ENCODE measurements around the gene GPR149.

DNA sequence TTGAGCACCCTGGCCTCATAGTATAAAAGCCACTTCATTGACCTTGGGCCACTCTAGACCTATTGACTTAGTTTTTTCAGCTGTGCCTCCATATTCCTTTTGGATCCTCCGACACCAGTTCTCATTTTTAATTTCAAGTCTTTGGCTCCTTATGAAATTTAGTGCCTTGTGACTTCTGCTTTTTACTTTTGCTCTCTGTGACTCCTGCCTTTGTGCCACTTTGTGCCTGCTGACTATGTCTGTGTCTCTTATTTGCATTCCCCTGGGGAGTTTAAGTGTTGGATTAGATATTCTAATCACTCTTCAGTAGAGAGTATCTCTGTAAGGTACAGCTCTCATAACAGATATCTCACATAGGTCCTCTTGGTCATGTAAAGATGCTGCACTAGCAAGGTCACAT, 39.6 kb upstream of the GPR149 start:
- TF ChIP-seq ZNF70 (CRISPR knock-in tag; IDR thresholded peaks at IDR 0.05) (no peak), ESRRG (CRISPR knock-in tag; IDR thresholded peaks at IDR 0.05) (no peak), ZNF8 (CRISPR knock-in tag; IDR thresholded peaks at IDR 0.05) (no peak), ZNF565 (CRISPR knock-in tag; conservative IDR thresholded peaks at IDR 0.05; ENCODE audit: low read depth) (no peak), BACH2 (CRISPR knock-in tag; IDR thresholded peaks at IDR 0.05; ENCODE audit: borderline replicate concordance) (no peak), ZFP3 (CRISPR knock-in tag; IDR thresholded peaks at IDR 0.05) (no peak), ISL1 (CRISPR knock-in tag; IDR thresholded peaks at IDR 0.05) (no peak), ZFP30 (CRISPR knock-in tag; IDR thresholded peaks at IDR 0.05) (no peak), SNAI2 (CRISPR knock-in tag; IDR thresholded peaks at IDR 0.05) (no peak), ARNTL (CRISPR knock-in tag; IDR thresholded peaks at IDR 0.05; ENCODE audit: borderline replicate concordance, low read depth) (no peak)
- TF ChIP-seq, protein P1, sequence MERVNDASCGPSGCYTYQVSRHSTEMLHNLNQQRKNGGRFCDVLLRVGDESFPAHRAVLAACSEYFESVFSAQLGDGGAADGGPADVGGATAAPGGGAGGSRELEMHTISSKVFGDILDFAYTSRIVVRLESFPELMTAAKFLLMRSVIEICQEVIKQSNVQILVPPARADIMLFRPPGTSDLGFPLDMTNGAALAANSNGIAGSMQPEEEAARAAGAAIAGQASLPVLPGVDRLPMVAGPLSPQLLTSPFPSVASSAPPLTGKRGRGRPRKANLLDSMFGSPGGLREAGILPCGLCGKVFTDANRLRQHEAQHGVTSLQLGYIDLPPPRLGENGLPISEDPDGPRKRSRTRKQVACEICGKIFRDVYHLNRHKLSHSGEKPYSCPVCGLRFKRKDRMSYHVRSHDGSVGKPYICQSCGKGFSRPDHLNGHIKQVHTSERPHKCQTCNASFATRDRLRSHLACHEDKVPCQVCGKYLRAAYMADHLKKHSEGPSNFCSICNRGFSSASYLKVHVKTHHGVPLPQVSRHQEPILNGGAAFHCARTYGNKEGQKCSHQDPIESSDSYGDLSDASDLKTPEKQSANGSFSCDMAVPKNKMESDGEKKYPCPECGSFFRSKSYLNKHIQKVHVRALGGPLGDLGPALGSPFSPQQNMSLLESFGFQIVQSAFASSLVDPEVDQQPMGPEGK (CRISPR knock-in tag; IDR thresholded peaks at IDR 0.05; ENCODE audit: borderline replicate concordance): no peak
- TF ChIP-seq, protein P2, sequence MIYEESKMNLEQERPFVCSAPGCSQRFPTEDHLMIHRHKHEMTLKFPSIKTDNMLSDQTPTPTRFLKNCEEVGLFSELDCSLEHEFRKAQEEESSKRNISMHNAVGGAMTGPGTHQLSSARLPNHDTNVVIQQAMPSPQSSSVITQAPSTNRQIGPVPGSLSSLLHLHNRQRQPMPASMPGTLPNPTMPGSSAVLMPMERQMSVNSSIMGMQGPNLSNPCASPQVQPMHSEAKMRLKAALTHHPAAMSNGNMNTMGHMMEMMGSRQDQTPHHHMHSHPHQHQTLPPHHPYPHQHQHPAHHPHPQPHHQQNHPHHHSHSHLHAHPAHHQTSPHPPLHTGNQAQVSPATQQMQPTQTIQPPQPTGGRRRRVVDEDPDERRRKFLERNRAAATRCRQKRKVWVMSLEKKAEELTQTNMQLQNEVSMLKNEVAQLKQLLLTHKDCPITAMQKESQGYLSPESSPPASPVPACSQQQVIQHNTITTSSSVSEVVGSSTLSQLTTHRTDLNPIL (CRISPR knock-in tag; IDR thresholded peaks at IDR 0.05; ENCODE audit: low read depth): no peak
- TF ChIP-seq, protein P3, sequence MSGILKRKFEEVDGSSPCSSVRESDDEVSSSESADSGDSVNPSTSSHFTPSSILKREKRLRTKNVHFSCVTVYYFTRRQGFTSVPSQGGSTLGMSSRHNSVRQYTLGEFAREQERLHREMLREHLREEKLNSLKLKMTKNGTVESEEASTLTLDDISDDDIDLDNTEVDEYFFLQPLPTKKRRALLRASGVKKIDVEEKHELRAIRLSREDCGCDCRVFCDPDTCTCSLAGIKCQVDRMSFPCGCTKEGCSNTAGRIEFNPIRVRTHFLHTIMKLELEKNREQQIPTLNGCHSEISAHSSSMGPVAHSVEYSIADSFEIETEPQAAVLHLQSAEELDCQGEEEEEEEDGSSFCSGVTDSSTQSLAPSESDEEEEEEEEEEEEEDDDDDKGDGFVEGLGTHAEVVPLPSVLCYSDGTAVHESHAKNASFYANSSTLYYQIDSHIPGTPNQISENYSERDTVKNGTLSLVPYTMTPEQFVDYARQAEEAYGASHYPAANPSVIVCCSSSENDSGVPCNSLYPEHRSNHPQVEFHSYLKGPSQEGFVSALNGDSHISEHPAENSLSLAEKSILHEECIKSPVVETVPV (CRISPR knock-in tag; IDR thresholded peaks at IDR 0.05): no peak

All from SK-N-SH treated with all-trans-retinoic acid at 6 μM for 48 hours (cell line).